Stimulated activated CD4-positive, alpha-beta T cell treated with anti-CD3 and anti-CD28 coated beads, TNF-alpha, amount 100 ng/mL, for 1 hour (primary cell): ENCODE measurements around the gene GCLC.
"Not testable (repeated sequence)": the region's sequence is repeated elsewhere in the genome, so short reads cannot be mapped to it uniquely, and the experiment has no call there.

Experiments
- DNase-seq, 3 donors: peaks; one replicate each; pipeline ENCODE4 v3.0.0-alpha.2; 2020; ENCODE audit warnings: low read depth in 3 of 3, low spot score in 1 of 3

Gene GCLC

GRCh38 chr6:53495506-53496499, 49.1 kb downstream of the GCLC start:
- no peak for DNase-seq

- DNase-seq = no peak
These were observed 50.8 kb downstream of the GCLC start for GRCh38 chr6:53494076-53494475.

- DNase-seq = no peak
These were observed 51.3 kb downstream of the GCLC start for GRCh38 chr6:53493635-53494025.

- DNase-seq = no peak
These were observed 51.9 kb downstream of the GCLC start for GRCh38 chr6:53492860-53493634.

GRCh38 chr6:53487080-53487479, 57.8 kb downstream of the GCLC start:
- DNase-seq = no peak

DNA sequence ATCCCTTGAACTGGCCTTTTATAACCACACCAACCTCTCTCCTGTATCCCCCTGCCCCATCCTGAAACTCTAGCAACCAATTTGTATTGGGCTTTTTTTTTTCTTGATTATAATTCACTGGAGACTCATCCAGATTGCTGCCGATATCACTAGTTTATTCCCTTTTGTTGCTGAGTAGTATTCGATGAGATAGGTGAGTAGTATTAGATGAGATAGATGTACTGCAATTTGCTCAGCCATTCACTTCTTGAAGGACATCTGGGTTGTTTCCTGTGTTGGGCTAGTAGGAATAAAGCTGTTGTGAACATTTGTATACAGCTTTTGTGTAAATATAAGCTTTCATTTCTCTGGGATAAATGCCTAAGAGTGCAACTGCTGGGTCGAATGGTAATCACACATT, 58.2 kb downstream of the GCLC start:
- DNase-seq = no peak

- DNase-seq = peak; percentile 22 to 38 (median 29)
These were observed 60.2 kb downstream of the GCLC start for GRCh38 chr6:53484476-53485280.

- no peak for DNase-seq
These were observed 61.2 kb downstream of the GCLC start for GRCh38 chr6:53483423-53484353.

GRCh38 chr6:53481323-53481722, 63.6 kb downstream of the GCLC start:
- no peak for DNase-seq

DNA sequence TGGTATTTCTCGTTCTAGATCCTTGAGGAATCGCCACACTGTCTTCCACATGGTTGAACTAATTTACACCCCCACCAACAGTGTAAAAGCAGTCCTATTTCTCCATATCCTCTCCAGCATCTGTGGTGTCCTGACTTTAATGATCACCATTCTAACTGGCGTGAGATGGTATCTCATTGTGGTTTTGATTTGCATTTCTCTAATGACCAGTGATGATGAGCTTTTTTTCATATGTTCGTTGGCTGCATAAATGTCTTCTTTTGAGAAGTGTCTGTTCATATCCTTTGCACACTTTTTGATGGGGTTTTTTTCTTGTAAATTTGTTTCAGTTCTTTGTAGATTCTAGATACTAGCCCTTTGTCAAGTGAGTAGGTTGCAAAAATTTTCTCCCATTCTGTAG, 64.1 kb downstream of the GCLC start:
- DNase-seq = not testable (repeated sequence)

DNA sequence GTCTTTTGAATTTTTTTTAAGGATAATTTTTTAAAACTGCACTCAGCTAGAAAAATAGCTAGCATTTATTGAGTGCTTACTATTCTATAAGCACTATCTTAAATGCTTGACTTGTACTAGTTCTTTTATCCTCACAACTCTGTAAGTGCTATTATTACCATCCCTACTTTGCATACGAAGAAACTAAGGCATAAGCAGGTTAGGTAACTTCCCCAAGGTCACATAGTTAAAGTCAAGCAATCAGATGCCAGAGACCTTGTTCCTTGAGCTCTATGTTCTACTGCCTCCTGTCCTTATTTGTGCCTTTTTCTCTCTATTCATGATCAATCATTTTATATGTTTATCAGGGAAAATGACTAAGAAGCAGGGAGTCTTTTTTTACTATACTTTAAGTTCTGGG, 65.0 kb downstream of the GCLC start:
- no peak for DNase-seq

DNA sequence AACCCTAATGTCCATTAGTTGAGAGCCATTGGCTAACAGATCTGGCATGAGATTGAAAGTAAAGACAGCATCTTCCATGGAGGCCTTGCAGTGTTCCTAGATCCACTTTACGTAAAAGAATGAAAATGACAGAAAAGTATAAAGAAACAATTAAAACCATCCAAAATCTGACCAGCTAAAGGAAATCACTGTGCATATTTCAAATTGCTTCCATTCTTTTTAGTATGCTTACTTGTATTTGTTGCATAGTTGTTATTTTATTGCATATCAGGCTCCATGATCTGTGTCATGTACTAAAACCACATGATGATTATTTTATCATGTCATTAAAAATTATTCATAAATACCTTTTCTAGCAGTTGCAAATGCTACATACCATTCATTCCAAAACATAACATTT, 67.9 kb downstream of the GCLC start:
- DNase-seq = no peak

- DNase-seq = no peak
These were observed 70.9 kb downstream of the GCLC start for GRCh38 chr6:53474010-53474409.

DNA sequence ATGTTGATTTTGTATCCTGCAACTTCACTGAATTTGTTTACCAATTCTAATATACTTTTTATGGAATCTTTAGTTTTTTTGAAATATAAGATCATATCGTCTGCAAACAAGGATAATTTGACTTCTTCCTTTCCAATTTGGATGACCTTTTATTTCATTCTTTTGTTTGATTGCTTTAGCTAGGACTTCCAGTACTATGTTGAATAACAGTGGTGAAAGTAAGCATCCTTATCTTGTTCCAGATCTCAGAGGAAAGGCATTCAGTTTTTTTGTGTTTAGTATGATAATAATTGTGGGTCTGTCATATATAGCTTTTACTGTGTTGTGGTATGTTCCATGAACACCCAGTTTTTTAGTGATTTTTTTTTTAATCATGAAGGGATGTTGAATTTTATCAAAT, 75.7 kb downstream of the GCLC start:
- DNase-seq = no peak

GRCh38 chr6:53466257-53466656, 78.6 kb downstream of the GCLC start:
- DNase-seq = no peak

DNA sequence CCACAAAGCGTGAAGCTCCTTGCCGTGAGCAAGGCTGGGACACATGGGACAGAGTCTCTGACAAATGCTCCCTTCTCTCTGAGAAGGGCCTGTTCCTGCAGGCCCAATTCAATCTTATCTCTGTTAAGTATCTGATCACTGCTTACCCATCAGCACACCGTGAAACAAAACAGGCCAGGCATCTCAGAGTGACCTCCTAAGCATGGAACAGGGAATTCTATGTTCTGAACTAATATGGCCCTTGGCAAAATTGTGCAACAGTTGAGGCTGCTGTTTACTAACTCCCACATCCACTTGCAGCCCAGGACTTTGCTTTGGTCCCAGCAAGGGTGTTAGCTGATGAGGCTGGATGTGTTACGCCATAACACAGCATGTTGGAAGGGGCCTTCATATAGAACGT, 79.2 kb downstream of the GCLC start:
- DNase-seq = no peak

- DNase-seq = no peak
These were observed 79.9 kb downstream of the GCLC start for GRCh38 chr6:53464927-53465460.

GRCh38 chr6:53464483-53464882, 80.4 kb downstream of the GCLC start:
- DNase-seq = no peak

- no peak for DNase-seq
These were observed 83.2 kb downstream of the GCLC start for GRCh38 chr6:53461696-53462095.

GRCh38 chr6:53461041-53461656, 83.8 kb downstream of the GCLC start:
- no peak for DNase-seq
